Measurements from ENCODE around the gene ERC1.
"Not testable (repeated sequence)": the region's sequence is repeated elsewhere in the genome, so short reads cannot be mapped to it uniquely, and the experiment has no call there.

Gene ERC1

GRCh38 chr12:1302201-1302870 lies 311.3 kb downstream of the ERC1 start:
- Histone ChIP-seq H3K9me3 (ENCODE audit: control insufficient read depth, low read length) (no peaks in the 10 kb centered on the region), H3K9ac (ENCODE audit: low read length) (no peak overlapping the region), H3K4me1 (ENCODE audit: control insufficient read depth, insufficient read depth, low read length) (no peaks in the 10 kb centered on the region), H3K36me3 (ENCODE audit: control insufficient read depth, insufficient read depth, low read length) (no peaks in the 10 kb centered on the region), H3K4me3 (ENCODE audit: low read length) (no peak overlapping the region), H3K27me3 (ENCODE audit: control insufficient read depth, insufficient read depth, low read length) (no peaks in the 10 kb centered on the region)

DNA sequence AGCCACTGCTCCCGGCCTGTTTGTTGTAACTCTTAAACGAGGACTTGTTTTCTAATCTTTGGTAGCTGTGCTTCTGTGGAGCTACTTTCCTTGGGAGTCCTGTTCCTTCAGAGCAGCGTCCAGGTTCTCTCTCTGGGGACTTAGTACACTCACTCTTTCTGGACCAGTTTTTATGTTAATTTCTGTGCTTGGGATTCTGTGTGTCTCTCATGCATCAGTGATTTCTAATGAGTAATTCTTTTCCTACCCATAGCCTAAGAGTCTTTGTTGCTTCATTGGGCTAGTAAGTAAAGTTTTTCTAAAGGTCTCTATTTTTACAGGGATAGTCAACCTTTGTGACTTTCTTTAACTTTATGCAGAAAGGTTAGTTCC lies 314.0 kb downstream of the ERC1 start:
- Histone ChIP-seq H3K9me3 (ENCODE audit: control insufficient read depth, low read length) (no peaks in the 10 kb centered on the region), H3K9ac (ENCODE audit: low read length) (no peak overlapping the region)

GRCh38 chr12:1305791-1306500 lies 314.9 kb downstream of the ERC1 start:
- no peaks in the 10 kb centered on the region for H3K36me3 ChIP-seq (ENCODE audit: control insufficient read depth, insufficient read depth, low read length)
- H3K9me3 ChIP-seq (ENCODE audit: control insufficient read depth, low read length) = no peaks in the 10 kb centered on the region
- H3K9ac ChIP-seq (ENCODE audit: low read length) = no peak overlapping the region
- H3K4me3 ChIP-seq (ENCODE audit: low read length) = no peak overlapping the region
- no peaks in the 10 kb centered on the region for H3K27me3 ChIP-seq (ENCODE audit: control insufficient read depth, insufficient read depth, low read length)
- H3K4me1 ChIP-seq (ENCODE audit: control insufficient read depth, insufficient read depth, low read length) = no peaks in the 10 kb centered on the region

More for the DNA sequence above, 314.0 kb downstream of the ERC1 start:
- Histone ChIP-seq H3K36me3 (ENCODE audit: control insufficient read depth, insufficient read depth, low read length) (no peaks in the 10 kb centered on the region), H3K4me1 (ENCODE audit: control insufficient read depth, insufficient read depth, low read length) (no peaks in the 10 kb centered on the region), H3K27me3 (ENCODE audit: control insufficient read depth, insufficient read depth, low read length) (no peaks in the 10 kb centered on the region), H3K4me3 (ENCODE audit: low read length) (no peak overlapping the region)

GRCh38 chr12:1306817-1307216 lies 315.8 kb downstream of the ERC1 start:
- H3K27me3 ChIP-seq (ENCODE audit: control insufficient read depth, insufficient read depth, low read length) = no peaks in the 10 kb centered on the region
- no peaks in the 10 kb centered on the region for H3K4me1 ChIP-seq (ENCODE audit: control insufficient read depth, insufficient read depth, low read length)
- no peak overlapping the region for H3K4me3 ChIP-seq (ENCODE audit: low read length)
- H3K9ac ChIP-seq (ENCODE audit: low read length) = no peak overlapping the region
- no peaks in the 10 kb centered on the region for H3K36me3 ChIP-seq (ENCODE audit: control insufficient read depth, insufficient read depth, low read length)
- H3K9me3 ChIP-seq (ENCODE audit: control insufficient read depth, low read length) = no peaks in the 10 kb centered on the region

DNA sequence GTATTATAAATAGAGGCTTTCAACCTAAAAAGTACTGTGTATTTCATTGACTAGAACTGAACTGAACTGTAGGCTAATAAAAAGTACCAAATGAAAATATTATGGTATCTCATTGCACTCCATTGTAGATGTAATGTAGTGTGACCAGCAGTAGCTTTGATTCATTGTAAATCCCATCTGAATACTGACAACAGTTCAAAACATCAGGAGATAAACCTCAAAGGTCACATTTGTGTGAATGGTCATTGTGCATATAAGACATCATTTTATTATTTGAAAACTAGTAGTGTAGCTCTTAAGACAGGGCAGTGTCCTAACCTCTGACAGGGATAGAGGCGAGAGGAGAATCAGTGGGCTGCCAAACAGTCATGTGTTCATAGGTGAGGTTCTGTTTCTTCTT lies 316.8 kb downstream of the ERC1 start:
- Histone ChIP-seq H3K4me1 (ENCODE audit: control insufficient read depth, insufficient read depth, low read length) (no peaks in the 10 kb centered on the region), H3K9me3 (ENCODE audit: control insufficient read depth, low read length) (no peaks in the 10 kb centered on the region), H3K36me3 (ENCODE audit: control insufficient read depth, insufficient read depth, low read length) (no peaks in the 10 kb centered on the region), H3K27me3 (ENCODE audit: control insufficient read depth, insufficient read depth, low read length) (no peaks in the 10 kb centered on the region), H3K9ac (ENCODE audit: low read length) (no peak overlapping the region), H3K4me3 (ENCODE audit: low read length) (no peak overlapping the region)

GRCh38 chr12:1309613-1310012 lies 318.6 kb downstream of the ERC1 start:
- H3K36me3 ChIP-seq (ENCODE audit: control insufficient read depth, insufficient read depth, low read length) = no peaks in the 10 kb centered on the region
- no peaks in the 10 kb centered on the region for H3K27me3 ChIP-seq (ENCODE audit: control insufficient read depth, insufficient read depth, low read length)
- no peak overlapping the region for H3K4me3 ChIP-seq (ENCODE audit: low read length)
- no peaks in the 10 kb centered on the region for H3K9me3 ChIP-seq (ENCODE audit: control insufficient read depth, low read length)
- H3K9ac ChIP-seq (ENCODE audit: low read length) = no peak overlapping the region
- no peaks in the 10 kb centered on the region for H3K4me1 ChIP-seq (ENCODE audit: control insufficient read depth, insufficient read depth, low read length)

DNA sequence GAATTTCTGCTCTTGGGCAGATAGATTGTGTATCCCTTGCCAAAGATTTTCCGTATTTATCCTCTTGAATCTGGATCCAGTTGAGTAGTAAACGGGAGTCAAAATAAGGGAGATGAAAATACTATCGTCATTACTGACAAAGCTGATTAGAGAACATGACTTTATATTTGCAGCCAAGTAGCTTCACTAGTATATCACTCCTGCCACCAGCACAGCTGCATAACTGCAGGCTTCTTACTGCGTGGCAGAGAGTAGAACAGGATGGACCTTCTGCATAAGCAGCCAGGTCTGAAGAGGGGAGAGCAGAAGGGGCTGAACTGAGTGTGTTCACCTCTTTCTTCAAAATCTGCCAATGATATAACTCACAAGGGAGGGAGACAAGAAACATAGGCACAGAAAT lies 319.6 kb downstream of the ERC1 start:
- H3K27me3 ChIP-seq (ENCODE audit: control insufficient read depth, insufficient read depth, low read length) = no peaks in the 10 kb centered on the region
- no peaks in the 10 kb centered on the region for H3K9me3 ChIP-seq (ENCODE audit: control insufficient read depth, low read length)
- H3K36me3 ChIP-seq (ENCODE audit: control insufficient read depth, insufficient read depth, low read length) = no peaks in the 10 kb centered on the region
- H3K4me1 ChIP-seq (ENCODE audit: control insufficient read depth, insufficient read depth, low read length) = no peaks in the 10 kb centered on the region
- H3K9ac ChIP-seq (ENCODE audit: low read length) = no peak overlapping the region
- no peak overlapping the region for H3K4me3 ChIP-seq (ENCODE audit: low read length)

GRCh38 chr12:1311145-1311544 lies 320.1 kb downstream of the ERC1 start:
- H3K4me3 ChIP-seq (ENCODE audit: low read length) = no peak overlapping the region
- H3K4me1 ChIP-seq (ENCODE audit: control insufficient read depth, insufficient read depth, low read length) = no peaks in the 10 kb centered on the region
- H3K27me3 ChIP-seq (ENCODE audit: control insufficient read depth, insufficient read depth, low read length) = no peaks in the 10 kb centered on the region
- H3K36me3 ChIP-seq (ENCODE audit: control insufficient read depth, insufficient read depth, low read length) = no peaks in the 10 kb centered on the region
- H3K9me3 ChIP-seq (ENCODE audit: control insufficient read depth, low read length) = no peaks in the 10 kb centered on the region
- no peak overlapping the region for H3K9ac ChIP-seq (ENCODE audit: low read length)

GRCh38 chr12:1313906-1314305 lies 322.9 kb downstream of the ERC1 start:
- no peaks in the 10 kb centered on the region for H3K27me3 ChIP-seq (ENCODE audit: control insufficient read depth, insufficient read depth, low read length)
- no peak overlapping the region for H3K4me3 ChIP-seq (ENCODE audit: low read length)
- H3K4me1 ChIP-seq (ENCODE audit: control insufficient read depth, insufficient read depth, low read length) = peaks cover 10% of the 10 kb centered on the region
- no peaks in the 10 kb centered on the region for H3K36me3 ChIP-seq (ENCODE audit: control insufficient read depth, insufficient read depth, low read length)
- H3K9me3 ChIP-seq (ENCODE audit: control insufficient read depth, low read length) = no peaks in the 10 kb centered on the region
- no peak overlapping the region for H3K9ac ChIP-seq (ENCODE audit: low read length)

GRCh38 chr12:1314523-1314922 lies 323.5 kb downstream of the ERC1 start:
- Histone ChIP-seq H3K4me1 (ENCODE audit: control insufficient read depth, insufficient read depth, low read length) (peaks cover 12% of the 10 kb centered on the region), H3K27me3 (ENCODE audit: control insufficient read depth, insufficient read depth, low read length) (no peaks in the 10 kb centered on the region), H3K4me3 (ENCODE audit: low read length) (no peak overlapping the region), H3K9me3 (ENCODE audit: control insufficient read depth, low read length) (no peaks in the 10 kb centered on the region), H3K9ac (ENCODE audit: low read length) (no peak overlapping the region), H3K36me3 (ENCODE audit: control insufficient read depth, insufficient read depth, low read length) (no peaks in the 10 kb centered on the region)

DNA sequence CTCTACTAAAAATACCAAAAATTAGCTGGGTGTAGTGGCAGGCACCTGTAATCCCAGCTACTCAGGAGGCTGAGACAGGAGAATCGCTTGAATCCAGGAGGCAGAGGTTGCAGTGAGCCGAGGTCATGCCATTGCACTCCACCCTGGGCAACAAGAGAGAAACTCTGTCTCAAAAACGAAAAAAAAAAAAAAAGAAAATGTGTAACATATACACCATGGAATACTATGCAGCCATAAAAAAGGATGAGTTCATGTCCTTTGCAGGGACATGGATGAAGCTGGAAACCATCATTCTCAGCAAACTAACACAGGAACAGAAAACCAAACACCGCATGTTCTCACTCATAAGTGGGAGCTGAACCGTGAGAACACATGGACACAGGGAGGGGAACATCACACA lies 326.0 kb downstream of the ERC1 start:
- not testable (repeated sequence) for H3K9me3 ChIP-seq (ENCODE audit: control insufficient read depth, low read length); H3K36me3 ChIP-seq (ENCODE audit: control insufficient read depth, insufficient read depth, low read length); H3K4me3 ChIP-seq (ENCODE audit: low read length); H3K9ac ChIP-seq (ENCODE audit: low read length); H3K27me3 ChIP-seq (ENCODE audit: control insufficient read depth, insufficient read depth, low read length)
- H3K4me1 ChIP-seq (ENCODE audit: control insufficient read depth, insufficient read depth, low read length) = peaks cover 12% of the 10 kb centered on the region

DNA sequence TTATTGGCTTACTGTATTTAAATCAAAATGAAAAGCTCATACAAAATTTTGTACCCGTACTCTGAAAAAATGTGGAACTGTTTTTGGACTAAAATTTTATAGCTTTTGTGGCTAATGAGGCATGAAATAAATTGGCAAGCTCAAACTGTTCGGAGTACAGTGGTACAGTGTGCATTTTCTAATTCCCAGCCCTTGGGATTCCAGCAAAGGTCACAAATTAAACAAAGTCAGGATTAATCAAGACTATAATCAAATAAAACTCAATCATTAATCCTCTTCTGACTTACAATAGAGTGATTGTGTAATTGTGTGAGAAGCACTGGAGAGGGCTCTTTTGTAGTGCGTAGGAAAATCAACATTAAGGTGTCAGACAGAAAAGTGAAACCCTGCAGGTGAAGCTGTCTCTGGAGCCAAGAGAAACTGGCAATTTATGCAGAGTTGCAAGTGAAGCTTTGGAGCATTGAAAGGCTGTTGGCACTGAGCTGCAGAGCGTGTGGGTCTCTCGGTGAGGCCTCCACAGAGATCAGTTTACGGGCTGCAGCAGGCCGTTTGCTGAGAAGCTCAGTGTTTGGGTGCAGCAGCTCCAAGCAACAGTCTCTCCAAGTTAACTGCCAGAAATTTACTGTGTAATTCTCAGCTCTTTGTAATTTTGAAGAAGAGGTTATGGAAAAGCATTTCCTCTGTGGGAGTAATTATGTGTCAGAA lies 327.5 kb downstream of the ERC1 start:
- Histone ChIP-seq H3K27me3 (ENCODE audit: control insufficient read depth, insufficient read depth, low read length) (no peaks in the 10 kb centered on the region), H3K4me1 (ENCODE audit: control insufficient read depth, insufficient read depth, low read length) (peaks cover 12% of the 10 kb centered on the region), H3K9me3 (ENCODE audit: control insufficient read depth, low read length) (no peaks in the 10 kb centered on the region), H3K36me3 (ENCODE audit: control insufficient read depth, insufficient read depth, low read length) (no peaks in the 10 kb centered on the region), H3K9ac (ENCODE audit: low read length) (no peak overlapping the region), H3K4me3 (ENCODE audit: low read length) (no peak overlapping the region)
